GM23338 (cell line): Measurements from ENCODE around the gene SEZ6L. TPM values are rescaled to one million over a fixed set of nuclear protein-coding genes. Genes with fewer than 3 reads are reported as not detected.

Source experiments
- ATAC-seq: fragments of 200-7000 bp; cut with Tn5 transposase; 3 replicates; pipeline ENCODE4 v1.9.1; 2020
- DNase-seq: peaks from one replicate; pipeline ENCODE4 v3.0.0-alpha.2; 2015; ENCODE audit warnings: low spot score
- H2AFZ ChIP-seq: fragments of 200-600 bp; sonication (generic); 2 replicates; pipeline ENCODE4 v1.8.0; 2016; ENCODE audit warnings: antibody characterized with exemption, mild to moderate bottlenecking, moderate library complexity
- H3F3A ChIP-seq: fragments of 200-600 bp; sonication (generic); replicated peaks from 2 replicates; pipeline ENCODE4 v1.8.0; 2017; ENCODE audit warnings: antibody characterized with exemption, mixed run types, low read depth
- H3K27ac ChIP-seq: fragments of 200-600 bp; sonication (generic); 2 replicates; pipeline ENCODE4 v1.6.1; 2016; ENCODE audit warnings: low read depth
- H3K27me3 ChIP-seq: fragments of 200-600 bp; sonication (generic); 2 replicates; pipeline ENCODE4 v1.8.0; 2016; ENCODE audit warnings: mild to moderate bottlenecking, mixed run types, moderate library complexity; ENCODE audit not compliant: insufficient read depth
- H3K36me3 ChIP-seq: fragments of 200-600 bp; sonication (generic); 2 replicates; pipeline ENCODE4 v1.8.0; 2016; ENCODE audit warnings: mild to moderate bottlenecking; ENCODE audit not compliant: insufficient read depth
- H3K4me1 ChIP-seq: fragments of 200-600 bp; sonication (generic); 2 replicates; pipeline ENCODE4 v1.8.0; 2016; ENCODE audit warnings: mild to moderate bottlenecking, moderate library complexity; ENCODE audit not compliant: insufficient read depth
- H3K4me2 ChIP-seq: fragments of 200-600 bp; sonication (generic); 2 replicates; pipeline ENCODE4 v1.7.1; 2017; ENCODE audit warnings: mixed run types
- H3K4me3 ChIP-seq: fragments of 200-600 bp; sonication (generic); 2 replicates; pipeline ENCODE4 v1.6.1; 2016; ENCODE audit warnings: mixed run types
- H3K79me2 ChIP-seq: fragments of 200-600 bp; sonication (generic); replicated peaks from 2 replicates; pipeline ENCODE4 v1.8.0; 2017; ENCODE audit warnings: mild to moderate bottlenecking; ENCODE audit not compliant: insufficient read depth
- H3K9me2 ChIP-seq: fragments of 200-600 bp; sonication (generic); 2 replicates; pipeline ENCODE4 v1.8.0; 2017; ENCODE audit not compliant: insufficient read depth
- H4K20me1 ChIP-seq: fragments of 200-600 bp; sonication (generic); replicated peaks from 2 replicates; pipeline ENCODE4 v1.8.0; 2017; ENCODE audit warnings: mild to moderate bottlenecking; ENCODE audit not compliant: insufficient read depth
- H3K27ac Mint-ChIP-seq: 2 replicates; pipeline ENCODE4 v1.8.0; 2020; ENCODE audit warnings: inconsistent platforms, mild to moderate bottlenecking, moderate library complexity, mixed read lengths
- H3K27me3 Mint-ChIP-seq: 3 replicates; pipeline ENCODE4 v1.8.0; 2022; ENCODE audit warnings: low read depth, mild to moderate bottlenecking, moderate library complexity, mixed read lengths, inconsistent platforms; ENCODE audit not compliant: insufficient read depth, poor library complexity
- H3K36me3 Mint-ChIP-seq: 3 replicates; pipeline ENCODE4 v1.8.0; 2021; ENCODE audit warnings: low read depth, mild to moderate bottlenecking, inconsistent platforms, moderate library complexity, mixed read lengths
- H3K4me1 Mint-ChIP-seq: 3 replicates; pipeline ENCODE4 v1.8.0; 2020; ENCODE audit warnings: mild to moderate bottlenecking, inconsistent platforms, mixed read lengths
- H3K4me3 Mint-ChIP-seq: 3 replicates; pipeline ENCODE4 v1.8.0; 2021; ENCODE audit warnings: moderate library complexity, mild to moderate bottlenecking, inconsistent platforms, mixed read lengths
- H3K9me3 Mint-ChIP-seq: 3 replicates; pipeline ENCODE4 v1.8.0; 2020; ENCODE audit warnings: moderate library complexity, mild to moderate bottlenecking, inconsistent platforms, mixed read lengths
- CREB1 ChIP-seq: fragments of 250-450 bp; sonication (Bioruptor Pico); IDR thresholded peaks from 2 replicates; pipeline ENCODE4 v1.5.0; 2020; ENCODE audit warnings: low read depth, mild to moderate bottlenecking, moderate library complexity
- EZH2 ChIP-seq: fragments of 200-600 bp; sonication (generic); IDR thresholded peaks from one replicate; pipeline ENCODE4 v1.8.0; 2017; ENCODE audit warnings: antibody characterized with exemption, mild to moderate bottlenecking, low read depth; ENCODE audit not compliant: unreplicated experiment
- EZH2phosphoT487 ChIP-seq: fragments of 200-600 bp; sonication (generic); IDR thresholded peaks from one replicate; pipeline ENCODE4 v1.8.1; 2018; ENCODE audit warnings: antibody characterized with exemption; ENCODE audit not compliant: unreplicated experiment
- JUNB ChIP-seq: IDR thresholded peaks from one replicate; pipeline ENCODE4 v1.6.1; 2016; ENCODE audit warnings: antibody characterized with exemption; ENCODE audit not compliant: unreplicated experiment
- NANOG ChIP-seq: IDR thresholded peaks from 2 replicates; pipeline ENCODE4 v1.6.1; 2016; ENCODE audit warnings: antibody characterized with exemption, borderline replicate concordance
- POLR2AphosphoS5 ChIP-seq: IDR thresholded peaks from 2 replicates; pipeline ENCODE4 v1.6.1; 2016; ENCODE audit warnings: antibody characterized with exemption, low read depth
- STAT1 ChIP-seq: IDR thresholded peaks from one replicate; pipeline ENCODE4 v1.6.1; 2016; ENCODE audit warnings: antibody characterized with exemption; ENCODE audit not compliant: unreplicated experiment
- ZNF331 ChIP-seq: fragments of 250-450 bp; sonication (Bioruptor Pico); IDR thresholded peaks from 2 replicates; pipeline ENCODE4 v1.5.0; 2020; ENCODE audit warnings: low read depth, mild to moderate bottlenecking, moderate library complexity
- polyA plus RNA-seq: library from polyadenylated mRNA; unstranded; fragments of >200 nt; fragmentation: Nextera tagmentation; extraction: Ambion mirVana; gene quantifications from 2 replicates; pipeline ENCODE4 v1.2.1, GENCODE V29; 2016
- total RNA-seq: library from RNA; depleted of rRNA; stranded (reverse); fragments of >200 nt; shearing (Covaris generic); gene quantifications from 2 replicates; pipeline ENCODE4 v1.2.3, GENCODE V29; 2014
- TF ChIP-seq, protein P1 (sequence below): IDR thresholded peaks from one replicate; pipeline ENCODE4 v1.6.1; 2018; ENCODE audit warnings: antibody characterized with exemption; ENCODE audit not compliant: unreplicated experiment
- TF ChIP-seq, protein P2 (sequence below), 2 experiments: fragments of 200-600 bp in 1 of 2; sonication (generic) in 1 of 2; conservative IDR thresholded peaks; 2 replicates each; pipeline versions ENCODE4 v1.5.1 to v1.6.1; 2016 to 2017; ENCODE audit warnings: antibody characterized with exemption in 2 of 2, low read depth in 2 of 2, mild to moderate bottlenecking in 2 of 2, moderate library complexity in 1 of 2
- TF ChIP-seq, protein P3 (sequence below): fragments of 250-450 bp; sonication (Bioruptor Pico); IDR thresholded peaks from 2 replicates; pipeline ENCODE4 v1.5.0; 2020; ENCODE audit warnings: mild to moderate bottlenecking, moderate library complexity

SEZ6L gene
- total and polyA plus RNA-seq, 2 experiments from 2014 or later, result 0.13 to 0.24 TPM

GRCh38 chr22:26246552-26246951, 77.3 kb downstream of the SEZ6L start:
- no peaks in the 10 kb centered on the region for H3F3A ChIP-seq
- Mint-ChIP-seq H3K4me3 (no peak overlapping the region), H3K4me1 (no peaks in the 10 kb centered on the region), H3K9me3 (peaks cover 6% of the 10 kb centered on the region; the same call in 1 of the 3 replicates), H3K27me3 (peaks cover 4% of the 10 kb centered on the region), H3K27ac (no peak overlapping the region), H3K36me3 (no peaks in the 10 kb centered on the region)
- no peaks in the 10 kb centered on the region for H3K27me3 ChIP-seq
- no peak overlapping the region for H2AFZ ChIP-seq
- no peaks in the 10 kb centered on the region for H3K36me3 ChIP-seq
- no peaks in the 10 kb centered on the region for H3K9me2 ChIP-seq
- no peak for ATAC-seq
- no peak overlapping the region for H3K27ac ChIP-seq
- DNase-seq, result no peak
- H3K79me2 ChIP-seq, result no peaks in the 10 kb centered on the region
- no peak overlapping the region for H3K4me3 ChIP-seq
- H3K4me1 ChIP-seq, result no peaks in the 10 kb centered on the region
- no peak overlapping the region for H3K4me2 ChIP-seq
- H4K20me1 ChIP-seq, result no peaks in the 10 kb centered on the region; the same call in 1 of the 2 replicates
- no peak for TF ChIP-seq CREB1 (CRISPR knock-in tag)

GRCh38 chr22:26251869-26252268, 82.6 kb downstream of the SEZ6L start:
- no peak overlapping the region for H2AFZ ChIP-seq
- peaks cover 7% of the 10 kb centered on the region; the same call in 1 of the 2 replicates for H3K4me1 ChIP-seq
- no peaks in the 10 kb centered on the region for H3K9me2 ChIP-seq
- Mint-ChIP-seq H3K4me3 (no peak overlapping the region), H3K27ac (no peak overlapping the region), H3K9me3 (peaks cover 3% of the 10 kb centered on the region; the same call in 1 of the 3 replicates), H3K4me1 (peaks cover 6% of the 10 kb centered on the region), H3K27me3 (no peaks in the 10 kb centered on the region), H3K36me3 (no peaks in the 10 kb centered on the region)
- H3K36me3 ChIP-seq, result no peaks in the 10 kb centered on the region
- no peaks in the 10 kb centered on the region for H4K20me1 ChIP-seq
- no peaks in the 10 kb centered on the region for H3K27me3 ChIP-seq
- no peaks in the 10 kb centered on the region for H3F3A ChIP-seq
- DNase-seq (no peak), ATAC-seq (no peak)
- no peak overlapping the region for H3K4me3 ChIP-seq
- no peak overlapping the region for H3K4me2 ChIP-seq
- no peak overlapping the region for H3K27ac ChIP-seq
- no peaks in the 10 kb centered on the region for H3K79me2 ChIP-seq
- TF ChIP-seq, protein P1, sequence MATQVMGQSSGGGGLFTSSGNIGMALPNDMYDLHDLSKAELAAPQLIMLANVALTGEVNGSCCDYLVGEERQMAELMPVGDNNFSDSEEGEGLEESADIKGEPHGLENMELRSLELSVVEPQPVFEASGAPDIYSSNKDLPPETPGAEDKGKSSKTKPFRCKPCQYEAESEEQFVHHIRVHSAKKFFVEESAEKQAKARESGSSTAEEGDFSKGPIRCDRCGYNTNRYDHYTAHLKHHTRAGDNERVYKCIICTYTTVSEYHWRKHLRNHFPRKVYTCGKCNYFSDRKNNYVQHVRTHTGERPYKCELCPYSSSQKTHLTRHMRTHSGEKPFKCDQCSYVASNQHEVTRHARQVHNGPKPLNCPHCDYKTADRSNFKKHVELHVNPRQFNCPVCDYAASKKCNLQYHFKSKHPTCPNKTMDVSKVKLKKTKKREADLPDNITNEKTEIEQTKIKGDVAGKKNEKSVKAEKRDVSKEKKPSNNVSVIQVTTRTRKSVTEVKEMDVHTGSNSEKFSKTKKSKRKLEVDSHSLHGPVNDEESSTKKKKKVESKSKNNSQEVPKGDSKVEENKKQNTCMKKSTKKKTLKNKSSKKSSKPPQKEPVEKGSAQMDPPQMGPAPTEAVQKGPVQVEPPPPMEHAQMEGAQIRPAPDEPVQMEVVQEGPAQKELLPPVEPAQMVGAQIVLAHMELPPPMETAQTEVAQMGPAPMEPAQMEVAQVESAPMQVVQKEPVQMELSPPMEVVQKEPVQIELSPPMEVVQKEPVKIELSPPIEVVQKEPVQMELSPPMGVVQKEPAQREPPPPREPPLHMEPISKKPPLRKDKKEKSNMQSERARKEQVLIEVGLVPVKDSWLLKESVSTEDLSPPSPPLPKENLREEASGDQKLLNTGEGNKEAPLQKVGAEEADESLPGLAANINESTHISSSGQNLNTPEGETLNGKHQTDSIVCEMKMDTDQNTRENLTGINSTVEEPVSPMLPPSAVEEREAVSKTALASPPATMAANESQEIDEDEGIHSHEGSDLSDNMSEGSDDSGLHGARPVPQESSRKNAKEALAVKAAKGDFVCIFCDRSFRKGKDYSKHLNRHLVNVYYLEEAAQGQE, result no peak
- TF ChIP-seq POLR2AphosphoS5 (no peak), STAT1 (no peak), NANOG (no peak), CREB1 (CRISPR knock-in tag) (no peak), EZH2phosphoT487 (no peak), ZNF331 (CRISPR knock-in tag) (no peak), JUNB (no peak), EZH2 (no peak)
- TF ChIP-seq, protein P2, sequence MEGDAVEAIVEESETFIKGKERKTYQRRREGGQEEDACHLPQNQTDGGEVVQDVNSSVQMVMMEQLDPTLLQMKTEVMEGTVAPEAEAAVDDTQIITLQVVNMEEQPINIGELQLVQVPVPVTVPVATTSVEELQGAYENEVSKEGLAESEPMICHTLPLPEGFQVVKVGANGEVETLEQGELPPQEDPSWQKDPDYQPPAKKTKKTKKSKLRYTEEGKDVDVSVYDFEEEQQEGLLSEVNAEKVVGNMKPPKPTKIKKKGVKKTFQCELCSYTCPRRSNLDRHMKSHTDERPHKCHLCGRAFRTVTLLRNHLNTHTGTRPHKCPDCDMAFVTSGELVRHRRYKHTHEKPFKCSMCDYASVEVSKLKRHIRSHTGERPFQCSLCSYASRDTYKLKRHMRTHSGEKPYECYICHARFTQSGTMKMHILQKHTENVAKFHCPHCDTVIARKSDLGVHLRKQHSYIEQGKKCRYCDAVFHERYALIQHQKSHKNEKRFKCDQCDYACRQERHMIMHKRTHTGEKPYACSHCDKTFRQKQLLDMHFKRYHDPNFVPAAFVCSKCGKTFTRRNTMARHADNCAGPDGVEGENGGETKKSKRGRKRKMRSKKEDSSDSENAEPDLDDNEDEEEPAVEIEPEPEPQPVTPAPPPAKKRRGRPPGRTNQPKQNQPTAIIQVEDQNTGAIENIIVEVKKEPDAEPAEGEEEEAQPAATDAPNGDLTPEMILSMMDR (conservative IDR thresholded peaks at IDR 0.05; ENCODE audit: low read depth in 2 of 2), result no peak
- TF ChIP-seq, protein P3, sequence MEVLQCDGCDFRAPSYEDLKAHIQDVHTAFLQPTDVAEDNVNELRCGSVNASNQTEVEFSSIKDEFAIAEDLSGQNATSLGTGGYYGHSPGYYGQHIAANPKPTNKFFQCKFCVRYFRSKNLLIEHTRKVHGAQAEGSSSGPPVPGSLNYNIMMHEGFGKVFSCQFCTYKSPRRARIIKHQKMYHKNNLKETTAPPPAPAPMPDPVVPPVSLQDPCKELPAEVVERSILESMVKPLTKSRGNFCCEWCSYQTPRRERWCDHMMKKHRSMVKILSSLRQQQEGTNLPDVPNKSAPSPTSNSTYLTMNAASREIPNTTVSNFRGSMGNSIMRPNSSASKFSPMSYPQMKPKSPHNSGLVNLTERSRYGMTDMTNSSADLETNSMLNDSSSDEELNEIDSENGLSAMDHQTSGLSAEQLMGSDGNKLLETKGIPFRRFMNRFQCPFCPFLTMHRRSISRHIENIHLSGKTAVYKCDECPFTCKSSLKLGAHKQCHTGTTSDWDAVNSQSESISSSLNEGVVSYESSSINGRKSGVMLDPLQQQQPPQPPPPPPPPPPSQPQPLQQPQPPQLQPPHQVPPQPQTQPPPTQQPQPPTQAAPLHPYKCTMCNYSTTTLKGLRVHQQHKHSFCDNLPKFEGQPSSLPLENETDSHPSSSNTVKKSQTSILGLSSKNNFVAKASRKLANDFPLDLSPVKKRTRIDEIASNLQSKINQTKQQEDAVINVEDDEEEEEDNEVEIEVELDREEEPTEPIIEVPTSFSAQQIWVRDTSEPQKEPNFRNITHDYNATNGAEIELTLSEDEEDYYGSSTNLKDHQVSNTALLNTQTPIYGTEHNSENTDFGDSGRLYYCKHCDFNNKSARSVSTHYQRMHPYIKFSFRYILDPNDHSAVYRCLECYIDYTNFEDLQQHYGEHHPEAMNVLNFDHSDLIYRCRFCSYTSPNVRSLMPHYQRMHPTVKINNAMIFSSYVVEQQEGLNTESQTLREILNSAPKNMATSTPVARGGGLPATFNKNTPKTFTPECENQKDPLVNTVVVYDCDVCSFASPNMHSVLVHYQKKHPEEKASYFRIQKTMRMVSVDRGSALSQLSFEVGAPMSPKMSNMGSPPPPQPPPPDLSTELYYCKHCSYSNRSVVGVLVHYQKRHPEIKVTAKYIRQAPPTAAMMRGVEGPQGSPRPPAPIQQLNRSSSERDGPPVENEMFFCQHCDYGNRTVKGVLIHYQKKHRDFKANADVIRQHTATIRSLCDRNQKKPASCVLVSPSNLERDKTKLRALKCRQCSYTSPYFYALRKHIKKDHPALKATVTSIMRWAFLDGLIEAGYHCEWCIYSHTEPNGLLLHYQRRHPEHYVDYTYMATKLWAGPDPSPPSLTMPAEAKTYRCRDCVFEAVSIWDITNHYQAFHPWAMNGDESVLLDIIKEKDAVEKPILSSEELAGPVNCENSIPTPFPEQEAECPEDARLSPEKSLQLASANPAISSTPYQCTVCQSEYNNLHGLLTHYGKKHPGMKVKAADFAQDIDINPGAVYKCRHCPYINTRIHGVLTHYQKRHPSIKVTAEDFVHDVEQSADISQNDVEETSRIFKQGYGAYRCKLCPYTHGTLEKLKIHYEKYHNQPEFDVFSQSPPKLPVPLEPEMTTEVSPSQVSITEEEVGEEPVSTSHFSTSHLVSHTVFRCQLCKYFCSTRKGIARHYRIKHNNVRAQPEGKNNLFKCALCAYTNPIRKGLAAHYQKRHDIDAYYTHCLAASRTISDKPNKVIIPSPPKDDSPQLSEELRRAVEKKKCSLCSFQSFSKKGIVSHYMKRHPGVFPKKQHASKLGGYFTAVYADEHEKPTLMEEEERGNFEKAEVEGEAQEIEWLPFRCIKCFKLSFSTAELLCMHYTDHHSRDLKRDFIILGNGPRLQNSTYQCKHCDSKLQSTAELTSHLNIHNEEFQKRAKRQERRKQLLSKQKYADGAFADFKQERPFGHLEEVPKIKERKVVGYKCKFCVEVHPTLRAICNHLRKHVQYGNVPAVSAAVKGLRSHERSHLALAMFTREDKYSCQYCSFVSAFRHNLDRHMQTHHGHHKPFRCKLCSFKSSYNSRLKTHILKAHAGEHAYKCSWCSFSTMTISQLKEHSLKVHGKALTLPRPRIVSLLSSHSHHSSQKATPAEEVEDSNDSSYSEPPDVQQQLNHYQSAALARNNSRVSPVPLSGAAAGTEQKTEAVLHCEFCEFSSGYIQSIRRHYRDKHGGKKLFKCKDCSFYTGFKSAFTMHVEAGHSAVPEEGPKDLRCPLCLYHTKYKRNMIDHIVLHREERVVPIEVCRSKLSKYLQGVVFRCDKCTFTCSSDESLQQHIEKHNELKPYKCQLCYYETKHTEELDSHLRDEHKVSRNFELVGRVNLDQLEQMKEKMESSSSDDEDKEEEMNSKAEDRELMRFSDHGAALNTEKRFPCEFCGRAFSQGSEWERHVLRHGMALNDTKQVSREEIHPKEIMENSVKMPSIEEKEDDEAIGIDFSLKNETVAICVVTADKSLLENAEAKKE, result no peak
